GM19324 (cell line): ENCODE results near the gene PLA2G2C.
"Not testable (repeated sequence)": the region's sequence is repeated elsewhere in the genome, so short reads cannot be mapped to it uniquely, and the experiment has no call there.

ENCODE experiments used
- ATAC-seq: cut with Tn5 transposase; IDR thresholded peaks from one replicate; pipeline ENCODE4 v1.9.1; 2021; ENCODE audit warnings: mild to moderate bottlenecking, moderate library complexity; ENCODE audit not compliant: unreplicated experiment, low FRiP score

PLA2G2C gene

GRCh38 chr1:20138346-20138745 lies 48.0 kb downstream of the PLA2G2C start:
- no peak for ATAC-seq

DNA sequence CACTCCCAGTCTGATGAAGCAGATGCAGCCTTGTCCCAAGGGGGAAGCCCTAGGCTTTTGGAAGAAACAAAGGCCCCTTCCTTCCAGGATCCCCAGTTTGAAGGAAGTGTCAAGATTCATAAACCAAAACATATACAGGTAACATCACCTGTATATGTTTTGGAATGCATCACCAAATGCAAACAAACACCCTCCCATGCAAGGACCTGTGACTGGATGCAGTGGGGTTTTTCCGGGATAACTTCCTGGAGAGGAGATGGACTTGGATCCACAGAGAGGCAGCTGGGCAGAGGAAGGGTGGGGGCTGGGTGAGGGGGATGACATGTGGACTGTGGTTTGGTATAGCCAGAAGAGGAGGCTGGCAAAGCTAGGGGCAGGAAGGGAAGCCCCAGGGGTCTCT lies 48.7 kb downstream of the PLA2G2C start:
- no peak for ATAC-seq

- no peak for ATAC-seq
These were observed 49.3 kb downstream of the PLA2G2C start for GRCh38 chr1:20137055-20137454.

DNA sequence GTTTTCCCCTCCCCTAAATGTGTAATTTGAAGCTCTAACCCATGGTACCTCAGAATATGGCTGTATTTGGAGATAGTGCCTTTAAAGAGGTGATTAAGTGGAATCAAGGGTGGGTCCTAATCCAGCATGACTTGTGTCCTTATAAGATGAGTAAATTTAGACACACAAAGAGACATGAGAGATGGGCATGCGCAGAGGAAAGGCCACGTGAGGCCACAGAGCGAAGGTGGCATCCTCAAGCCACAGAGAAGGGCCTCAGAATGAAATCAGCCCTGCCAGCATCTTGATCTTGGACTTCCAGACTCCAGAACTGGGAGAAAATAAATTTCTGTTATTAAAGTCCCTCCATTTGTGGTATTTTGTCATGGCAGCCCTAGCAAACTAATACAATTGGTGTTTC lies 50.1 kb downstream of the PLA2G2C start:
- no peak for ATAC-seq

DNA sequence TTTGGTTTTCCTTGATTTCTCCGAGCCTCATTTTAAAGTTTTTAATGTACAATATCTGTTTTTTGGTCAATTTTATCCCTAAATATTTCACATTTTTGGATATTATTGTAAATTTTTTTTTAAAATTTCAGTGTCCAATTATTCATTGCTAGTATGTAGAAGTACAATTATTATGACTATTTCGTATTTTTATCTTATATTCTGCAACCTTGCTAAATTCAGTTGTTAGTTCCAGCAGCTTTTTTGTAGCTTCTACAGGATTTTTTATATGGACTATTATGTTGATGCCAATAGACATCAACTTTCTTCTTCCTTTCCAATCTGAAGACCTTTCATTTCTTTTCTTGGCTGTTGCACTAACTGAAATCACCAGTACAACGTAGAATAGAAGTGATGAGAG lies 51.3 kb downstream of the PLA2G2C start:
- no peak for ATAC-seq

- ATAC-seq: not testable (repeated sequence)
These were observed 55.8 kb downstream of the PLA2G2C start for GRCh38 chr1:20130518-20130917.

- ATAC-seq: no peak
These were observed 59.4 kb downstream of the PLA2G2C start for GRCh38 chr1:20126806-20127440.

DNA sequence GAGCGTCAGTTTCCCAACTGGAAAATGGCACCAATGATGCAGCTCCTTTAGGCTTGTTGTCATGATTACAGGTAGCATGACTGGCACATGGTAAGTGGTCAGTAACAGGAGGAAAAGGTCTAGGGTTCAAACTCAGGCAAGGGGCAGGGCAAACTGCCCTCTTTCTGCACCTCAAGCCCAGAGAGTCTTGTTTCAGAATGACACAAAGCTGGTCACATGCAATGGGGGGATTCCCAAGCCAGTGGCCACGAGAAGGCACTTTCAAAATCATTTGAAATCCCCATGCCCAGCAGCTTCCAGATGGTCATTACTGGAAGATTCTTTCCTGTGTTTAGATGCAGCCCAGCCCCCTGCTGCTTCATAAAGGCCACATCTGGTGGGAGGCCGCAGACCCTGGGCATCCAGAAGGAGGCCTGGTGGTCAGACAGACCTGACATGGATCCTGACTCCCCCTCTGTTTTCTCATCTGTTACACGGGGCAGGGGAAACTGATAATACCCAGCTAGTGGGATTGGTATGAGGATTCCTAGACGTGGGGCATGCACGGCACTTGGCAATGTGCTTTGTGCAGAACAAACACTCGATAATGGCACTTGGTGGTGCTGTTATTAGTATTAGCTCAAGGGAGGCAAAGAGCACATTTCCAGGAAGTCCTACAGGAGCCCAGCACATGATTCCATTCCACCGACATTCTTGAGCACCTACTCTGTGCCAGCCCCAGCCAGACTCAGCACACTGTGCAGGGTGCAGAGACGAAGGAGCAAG lies 60.1 kb downstream of the PLA2G2C start:
- ATAC-seq: no peak

DNA sequence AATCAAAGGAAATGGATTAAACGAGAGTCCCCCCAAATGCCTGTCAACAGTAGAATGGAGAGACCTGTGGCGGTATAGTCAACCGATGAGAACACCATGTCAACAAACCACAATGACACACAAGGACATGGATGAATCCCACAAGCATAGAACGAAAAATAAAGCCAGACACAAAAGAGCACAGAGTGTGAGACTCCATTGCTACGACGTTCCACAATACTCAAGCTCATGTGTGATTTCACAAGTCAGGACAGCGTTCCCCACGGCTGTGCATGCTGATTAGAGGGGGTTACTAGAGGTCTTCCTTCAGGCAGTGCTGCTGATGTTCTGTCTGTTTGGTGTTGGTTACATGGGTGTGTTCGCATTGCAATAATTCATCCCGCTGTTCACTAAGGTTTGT lies 61.2 kb downstream of the PLA2G2C start:
- ATAC-seq: no peak

GRCh38 chr1:20124456-20125057 lies 61.8 kb downstream of the PLA2G2C start:
- no peak for ATAC-seq

GRCh38 chr1:20123722-20124455 lies 62.4 kb downstream of the PLA2G2C start:
- ATAC-seq: no peak

- no peak for ATAC-seq
These were observed 65.5 kb downstream of the PLA2G2C start for GRCh38 chr1:20120796-20121195.

- no peak for ATAC-seq
These were observed 67.0 kb downstream of the PLA2G2C start, which contains the start of gene PLA2G2D for GRCh38 chr1:20119347-20119746. PLA2G2D (minus strand) TSS chr1:20119536; CDS start chr1:20119498, 38 bp downstream.

DNA sequence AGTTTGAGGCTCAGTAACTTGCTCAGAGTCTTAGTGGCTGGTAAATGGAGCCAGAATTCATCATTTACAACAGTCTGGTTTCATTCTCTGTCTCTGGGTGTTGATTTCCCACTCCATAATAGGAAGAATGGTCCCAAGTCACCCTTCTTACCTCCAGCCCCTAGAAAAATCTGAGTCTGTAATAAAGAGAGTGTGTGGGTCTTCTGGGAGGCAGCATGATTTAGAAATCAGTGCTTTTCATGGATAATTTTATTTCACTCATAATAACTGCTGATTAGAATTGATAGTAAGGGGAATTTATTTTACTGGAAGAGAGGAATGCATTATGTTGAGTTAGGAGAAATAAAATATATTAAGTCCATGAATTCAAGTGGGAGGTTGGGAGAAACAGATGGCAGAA lies 69.1 kb downstream of the PLA2G2C start:
- no peak for ATAC-seq

GRCh38 chr1:20115916-20116315 lies 70.4 kb downstream of the PLA2G2C start:
- ATAC-seq: no peak

- no peak for ATAC-seq
These were observed 70.8 kb downstream of the PLA2G2C start for GRCh38 chr1:20115479-20115878.

DNA sequence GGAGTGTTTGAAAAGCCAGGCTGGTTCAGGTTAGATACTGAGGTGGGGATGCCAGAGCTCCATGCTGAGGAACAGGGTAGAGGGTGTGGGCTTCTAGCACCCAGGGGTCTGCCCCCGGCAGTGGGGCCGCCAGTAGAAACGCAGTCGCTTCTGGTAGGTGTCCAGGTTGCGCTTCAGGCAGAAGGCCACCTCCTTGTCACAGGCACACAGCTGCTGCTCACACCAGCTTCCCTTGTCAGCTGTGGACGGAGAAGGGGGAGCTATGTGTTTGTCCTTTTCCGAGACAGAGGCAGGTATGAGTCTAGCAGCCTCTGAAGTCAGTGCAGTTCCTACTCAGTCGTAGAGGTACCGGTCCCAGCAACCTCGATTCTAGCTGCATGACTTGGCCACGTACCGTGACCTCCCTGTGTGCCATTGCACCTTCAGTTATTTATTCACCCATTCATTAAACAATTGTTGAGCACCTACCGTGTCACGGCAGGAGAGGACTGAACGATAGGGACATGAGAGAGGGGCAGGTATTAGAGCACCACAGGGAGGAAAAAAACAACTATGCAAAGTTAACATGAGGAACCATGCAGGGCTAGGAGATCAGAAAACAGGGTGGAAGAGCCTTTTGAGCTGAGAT lies 72.2 kb downstream of the PLA2G2C start:
- ATAC-seq: no peak
